Activated CD8-positive, alpha-beta memory T cell treated with anti-CD3 and anti-CD28 coated beads for 24 hours (primary cell): ENCODE results near the gene PTPRN2.
A peak's percentile ranks its signal among the peaks of the same experiment; 100 is the strongest.
"Not testable (repeated sequence)": the region's sequence is repeated elsewhere in the genome, so short reads cannot be mapped to it uniquely, and the experiment has no call there.

Experiments used
- DNase-seq: peaks from one replicate; pipeline ENCODE4 v3.0.0-alpha.2; 2020

Gene PTPRN2

DNA sequence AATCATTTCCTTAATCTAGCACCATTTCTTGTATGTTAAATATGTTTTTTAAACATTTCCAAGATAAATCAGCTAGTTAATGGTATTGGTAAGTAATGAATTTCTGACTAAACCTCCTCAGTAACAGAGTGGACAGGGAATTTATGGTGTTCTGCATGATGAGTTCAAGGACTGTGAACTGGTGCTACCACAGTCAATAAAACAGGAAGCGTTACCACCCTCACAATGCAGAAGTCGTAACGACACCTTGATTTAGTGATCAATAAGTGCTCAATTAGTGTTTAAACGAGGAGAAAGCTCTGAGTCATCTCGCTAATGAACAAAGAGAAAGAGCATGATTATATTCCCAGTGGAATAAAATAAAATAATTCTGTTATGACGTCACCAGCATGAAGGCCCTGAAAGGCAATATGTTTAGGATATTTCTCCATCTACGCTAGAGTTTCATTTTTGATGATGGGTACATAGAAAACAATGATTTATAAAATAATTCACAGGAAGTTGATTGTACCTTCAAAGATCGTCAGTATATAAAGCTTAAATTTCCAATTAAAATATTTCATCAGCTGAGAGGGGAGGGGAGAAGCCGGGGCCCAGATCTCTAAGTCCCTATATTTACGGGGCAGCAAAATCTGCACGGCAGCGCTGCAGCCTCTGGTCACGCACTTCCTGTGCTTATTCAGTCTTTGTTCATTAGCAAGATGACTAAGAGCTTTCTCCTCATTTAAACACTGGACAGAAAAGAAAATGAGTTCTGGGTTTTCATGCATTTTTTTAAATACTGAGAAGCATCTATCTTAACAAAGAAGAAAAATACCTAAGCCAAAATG lies 400.5 kb downstream of the PTPRN2 start:
- no peak for DNase-seq

DNA sequence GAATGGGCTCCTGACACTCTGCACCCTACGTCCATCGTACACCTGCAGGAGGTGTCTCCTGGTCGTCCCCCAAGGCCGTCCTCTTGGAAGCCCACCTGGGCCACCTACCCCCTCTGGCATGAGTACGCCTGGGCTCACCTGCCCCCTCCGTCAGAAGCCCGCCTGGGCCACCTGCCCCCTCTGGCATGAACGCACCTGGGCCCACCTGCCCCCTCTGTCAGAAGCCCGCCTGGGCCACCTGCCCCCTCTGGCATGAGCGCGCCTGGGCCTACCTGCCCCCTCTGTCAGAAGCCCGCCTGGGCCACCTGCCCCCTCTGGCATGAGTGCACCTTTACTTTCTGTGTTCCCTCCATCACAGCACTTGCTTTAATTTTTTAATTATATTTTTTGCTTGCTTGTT lies 401.2 kb downstream of the PTPRN2 start:
- no peak for DNase-seq

DNA sequence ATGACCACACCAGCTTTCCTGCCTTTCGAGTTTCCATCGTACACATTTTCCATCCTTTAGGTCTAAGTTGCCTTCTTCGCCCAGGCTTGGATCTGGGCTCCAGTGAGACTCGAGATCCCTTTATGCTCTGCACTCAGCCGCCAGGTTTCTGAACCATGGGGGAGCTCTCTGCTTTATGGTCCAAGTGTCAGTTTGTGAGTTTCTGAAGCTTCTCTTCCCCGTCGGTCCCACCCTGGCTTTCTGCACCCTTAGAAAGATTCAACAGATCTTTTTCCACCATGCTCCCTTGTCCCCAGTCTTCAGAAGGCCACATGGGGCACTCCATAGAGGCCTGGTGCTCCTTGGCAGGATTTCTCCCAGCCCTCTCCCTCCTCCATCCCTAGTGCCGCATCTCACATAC lies 402.0 kb downstream of the PTPRN2 start:
- no peak for DNase-seq

DNA sequence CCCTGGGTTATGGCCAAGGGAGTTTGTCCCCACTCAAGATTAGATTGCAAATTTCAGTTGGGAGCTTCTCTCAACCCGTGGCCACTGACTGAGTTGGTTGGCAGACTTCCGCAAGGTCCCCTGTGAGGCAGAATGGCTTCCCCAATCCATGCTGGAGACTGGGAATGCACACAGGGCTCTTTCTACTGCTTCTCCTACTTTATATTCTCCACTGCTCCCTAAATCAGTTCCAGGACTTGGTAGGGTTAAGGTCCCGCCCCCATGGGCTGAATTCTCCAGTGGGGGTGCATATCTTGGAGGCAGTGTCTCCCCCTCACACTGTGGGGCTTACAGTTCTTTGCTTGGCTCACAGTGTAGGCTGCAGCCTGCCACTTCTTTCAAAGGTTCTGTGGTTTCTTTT lies 404.2 kb downstream of the PTPRN2 start:
- no peak for DNase-seq

DNA sequence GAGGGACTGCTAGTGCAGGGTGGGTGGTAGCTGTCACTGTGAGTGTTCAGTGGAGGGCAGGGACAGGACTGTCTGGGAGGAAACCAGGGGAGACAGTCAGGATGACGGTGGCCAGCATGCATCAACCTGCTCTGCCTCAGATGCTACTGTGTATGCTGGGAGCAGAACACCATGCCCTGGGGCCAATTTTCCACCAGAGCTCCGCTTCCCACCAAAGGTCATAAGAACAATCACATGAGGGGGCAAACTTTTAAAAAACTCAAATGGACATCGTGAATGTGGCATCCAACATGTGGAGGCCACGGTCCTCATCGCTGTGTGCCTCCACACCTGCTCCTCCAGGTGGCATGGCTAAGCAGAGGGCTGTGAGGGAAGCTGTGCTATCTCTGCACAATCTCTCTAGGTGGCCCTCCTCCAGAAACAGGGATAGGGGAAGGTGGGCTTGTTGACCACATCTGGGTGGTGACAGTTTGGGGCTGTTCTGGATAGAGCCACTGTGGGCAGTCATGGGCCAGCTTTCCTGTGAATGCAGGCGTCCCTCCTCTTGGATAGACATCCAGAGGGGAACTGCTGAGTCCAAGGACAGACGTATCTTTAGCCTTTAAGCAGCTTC lies 411.0 kb downstream of the PTPRN2 start:
- DNase-seq = no peak

DNA sequence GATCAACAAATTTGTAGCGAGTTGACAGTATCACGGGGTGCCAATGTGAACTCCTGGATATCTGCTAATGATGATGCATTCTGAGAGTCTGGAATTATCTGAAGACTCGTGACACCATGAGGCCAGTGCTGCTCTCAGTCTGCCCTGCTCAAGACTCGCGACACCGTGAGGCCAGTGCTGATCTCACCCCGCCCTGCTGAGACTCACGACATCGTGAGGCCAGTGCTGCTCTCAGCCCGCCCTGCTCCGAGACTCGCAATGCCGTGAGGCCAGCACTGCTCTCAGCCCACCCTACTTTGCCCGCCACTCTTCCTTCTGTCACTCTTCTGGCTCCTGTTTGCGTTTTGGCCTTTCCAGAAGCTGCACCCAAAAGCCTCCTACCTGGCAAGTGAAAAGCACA lies 411.8 kb downstream of the PTPRN2 start:
- no peak for DNase-seq

DNA sequence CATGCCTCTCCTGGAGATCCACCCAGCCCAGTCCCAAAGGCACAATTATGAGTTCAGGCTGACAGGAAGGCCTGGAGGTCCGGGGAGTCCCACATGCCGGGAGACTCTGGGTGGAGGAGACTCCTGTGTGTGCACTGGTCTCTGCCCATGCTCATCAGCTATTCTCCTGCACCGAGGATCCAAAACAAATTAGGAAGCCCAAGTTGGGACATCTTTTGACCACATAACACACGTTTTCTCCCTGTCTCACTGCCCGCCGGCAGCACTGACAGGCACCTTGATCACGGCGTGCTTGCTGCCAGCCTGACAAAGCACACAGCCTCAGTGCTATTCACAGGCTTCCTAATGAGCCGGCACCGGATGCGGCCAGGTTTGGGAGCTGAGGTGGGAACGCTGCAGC lies 412.7 kb downstream of the PTPRN2 start:
- DNase-seq = no peak

DNA sequence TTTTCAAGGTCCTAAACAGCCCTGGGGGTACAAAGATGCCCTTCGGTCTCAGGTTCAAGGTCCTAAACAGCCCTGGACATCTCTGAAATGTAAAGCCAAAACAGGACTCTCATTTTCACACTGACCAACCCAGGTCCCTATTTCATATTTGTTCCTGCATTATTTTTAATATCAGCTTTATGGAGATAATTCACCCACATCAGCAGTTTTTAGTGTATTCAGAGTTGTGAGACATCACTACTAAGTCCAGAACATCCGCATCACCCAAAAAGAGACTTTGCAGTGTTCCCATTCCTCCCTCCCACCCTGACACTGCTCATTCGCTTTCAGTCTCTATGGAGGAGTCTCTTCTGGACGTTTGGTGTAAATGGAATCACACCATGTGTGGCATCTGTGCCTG lies 420.2 kb downstream of the PTPRN2 start:
- DNase-seq = no peak

DNA sequence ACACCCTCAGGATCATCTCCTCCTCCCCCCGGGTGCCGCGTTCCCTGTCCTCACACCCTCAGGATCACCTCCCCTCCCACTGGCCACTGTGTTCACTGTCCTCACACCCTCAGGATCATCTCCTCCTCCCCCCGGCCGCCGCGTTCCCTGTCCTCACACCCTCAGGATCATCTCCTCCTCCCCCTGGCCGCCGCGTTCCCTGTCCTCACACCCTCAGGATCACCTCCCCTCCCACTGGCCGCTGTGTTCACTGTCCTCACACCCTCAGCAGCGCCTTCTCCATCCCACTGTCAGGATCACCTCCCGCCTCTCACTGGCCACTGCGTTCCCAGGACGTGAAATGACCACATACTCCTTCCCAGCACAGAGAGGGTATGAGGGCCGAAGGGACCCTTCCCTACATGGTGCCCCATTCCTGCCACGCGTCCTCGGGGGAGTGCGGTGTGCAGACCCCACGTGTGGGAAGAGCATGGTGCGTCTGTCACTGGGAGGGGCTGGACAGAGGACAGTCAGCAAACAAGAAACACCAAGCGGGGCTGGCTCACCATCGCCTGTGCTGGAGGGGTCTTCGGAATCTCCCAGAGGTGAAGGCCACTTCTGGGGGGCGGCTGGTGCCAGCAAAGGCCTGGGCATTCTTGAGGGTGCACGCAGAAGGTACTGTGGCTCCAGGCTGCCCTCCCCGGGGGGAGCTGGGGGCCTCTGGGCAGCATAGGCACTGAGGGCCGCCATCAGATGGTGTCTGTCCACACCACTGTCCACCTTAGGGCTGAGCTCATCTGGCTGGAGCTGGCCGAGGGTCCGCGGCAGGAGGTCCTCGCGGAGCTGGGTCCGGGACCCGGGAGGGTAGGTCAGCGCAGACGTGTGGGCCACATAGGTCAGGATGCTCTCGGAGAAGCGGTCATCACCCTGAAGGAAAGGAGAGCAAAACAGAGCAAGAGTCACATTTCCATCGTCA lies 421.0 kb downstream of the PTPRN2 start:
- DNase-seq = no peak

DNA sequence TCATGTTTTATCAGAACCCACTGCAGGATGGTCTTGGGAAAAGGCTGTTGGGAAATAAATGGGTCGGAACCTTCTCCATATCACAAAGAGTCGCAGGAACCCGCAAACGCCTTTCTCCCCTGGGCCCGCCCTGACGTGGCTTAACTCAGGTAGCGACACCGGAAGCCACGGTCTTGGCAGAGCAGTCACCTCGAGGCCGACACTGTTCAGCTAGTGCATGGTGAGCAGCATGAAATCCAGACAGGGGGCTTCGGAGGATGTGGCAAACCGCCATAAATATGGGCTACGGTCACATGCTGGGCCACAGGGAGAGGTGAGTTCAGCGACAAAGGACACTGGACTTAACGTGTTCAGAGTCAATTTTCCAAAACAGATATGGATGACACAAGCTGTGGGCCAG lies 421.9 kb downstream of the PTPRN2 start:
- DNase-seq = no peak

DNA sequence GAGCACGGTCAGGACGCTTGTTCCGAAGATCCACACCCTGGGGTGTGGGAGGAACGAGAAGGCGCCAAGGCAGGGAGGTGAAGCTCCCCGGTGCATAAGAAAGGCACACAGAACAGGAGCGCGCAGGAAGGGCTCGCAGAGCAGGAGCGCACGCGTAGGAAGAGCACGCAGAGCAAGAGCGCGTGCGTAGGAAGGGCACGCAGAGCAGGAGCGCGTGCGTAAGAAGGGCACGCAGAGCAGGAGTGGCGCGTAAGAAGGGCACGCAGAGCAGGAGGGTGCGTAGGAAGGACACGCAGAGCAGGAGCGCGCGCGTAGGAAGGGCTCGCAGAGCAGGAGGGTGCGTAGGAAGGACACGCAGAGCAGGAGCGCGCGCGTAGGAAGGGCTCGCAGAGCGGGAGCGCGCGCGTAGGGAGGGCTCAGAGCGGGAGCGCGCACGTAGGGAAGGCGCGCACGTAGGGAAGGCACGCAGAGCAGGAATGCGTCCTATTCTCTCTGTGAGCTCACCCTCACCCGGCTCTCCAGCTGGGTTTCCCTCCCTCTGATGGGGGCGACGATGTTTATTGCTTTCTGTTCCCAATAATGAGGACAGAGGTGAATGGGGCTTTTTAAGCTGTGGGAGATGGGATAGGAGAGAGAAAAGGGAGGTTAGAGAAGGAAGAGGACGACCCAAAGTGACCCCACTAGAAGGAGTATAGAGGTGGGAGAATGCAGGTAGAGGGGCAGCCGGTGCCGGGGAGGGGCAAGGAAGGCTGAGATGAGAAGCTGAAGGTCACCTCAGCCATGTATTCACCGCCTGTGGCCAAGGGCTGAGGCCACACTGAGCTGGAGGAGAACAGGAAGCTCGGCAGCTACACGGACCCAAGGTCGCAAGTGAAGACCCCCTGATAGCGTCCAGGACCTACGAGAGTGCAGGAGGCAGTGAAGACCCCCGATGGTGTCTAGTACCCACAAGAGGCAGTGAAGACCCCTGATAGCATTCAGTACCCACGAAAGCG lies 423.2 kb downstream of the PTPRN2 start:
- DNase-seq = no peak

DNA sequence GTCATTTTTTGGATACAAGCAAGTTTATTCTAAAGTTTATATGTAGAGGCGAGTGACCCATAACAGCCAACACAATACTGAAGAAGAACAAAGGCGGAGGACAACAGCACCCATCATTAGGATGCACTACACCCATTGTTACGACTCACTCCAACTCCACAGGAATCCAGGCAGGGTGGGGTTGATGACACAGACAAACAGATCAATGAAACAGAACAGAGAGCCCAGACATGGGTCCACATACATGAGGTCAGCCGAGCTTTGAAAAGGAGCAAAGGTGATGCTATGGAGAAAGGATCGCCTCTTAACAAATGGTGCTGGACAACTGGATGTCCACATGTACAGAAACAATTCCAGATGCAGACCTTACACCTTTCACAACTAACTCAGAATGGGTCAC lies 426.4 kb downstream of the PTPRN2 start:
- no peak for DNase-seq

DNA sequence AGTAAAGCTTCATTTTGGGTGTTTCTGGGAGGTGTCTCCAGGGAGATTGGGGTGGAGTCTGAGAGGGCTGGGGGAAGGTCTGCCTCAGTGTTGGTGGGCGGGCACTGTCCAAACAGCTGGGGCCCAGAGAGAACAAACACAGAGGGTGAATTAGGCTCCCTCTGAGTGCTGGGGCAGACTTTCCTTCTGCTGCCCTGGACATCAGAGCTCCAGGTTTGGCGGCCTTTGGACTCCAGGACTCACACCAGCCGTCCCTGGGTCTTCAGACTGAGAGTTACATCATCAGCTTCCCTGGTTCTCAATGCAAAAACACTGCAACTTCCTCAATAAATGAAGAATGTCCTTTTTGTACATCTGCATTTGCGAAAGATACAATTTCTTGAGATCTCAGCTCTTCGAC lies 427.4 kb downstream of the PTPRN2 start:
- no peak for DNase-seq

DNA sequence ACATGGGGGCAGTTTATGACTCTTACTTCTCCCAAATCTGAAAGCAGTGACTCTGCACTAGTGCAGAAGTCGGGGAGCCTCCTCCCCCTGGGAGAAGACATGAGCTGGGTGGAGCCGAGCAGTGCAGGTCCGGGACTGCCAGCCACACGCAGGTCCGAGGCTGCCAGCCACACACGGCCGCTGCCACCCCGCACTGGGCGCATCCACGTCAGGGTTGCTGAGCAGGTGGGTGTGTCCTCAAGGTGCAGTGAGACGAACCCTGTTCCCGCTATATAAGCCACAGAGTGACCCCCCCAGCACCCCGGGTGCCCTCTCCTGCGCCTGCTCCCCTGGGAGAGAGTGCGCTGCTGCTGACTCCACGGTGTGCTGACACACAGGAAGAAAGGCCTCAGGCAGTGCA lies 430.2 kb downstream of the PTPRN2 start:
- no peak for DNase-seq

DNA sequence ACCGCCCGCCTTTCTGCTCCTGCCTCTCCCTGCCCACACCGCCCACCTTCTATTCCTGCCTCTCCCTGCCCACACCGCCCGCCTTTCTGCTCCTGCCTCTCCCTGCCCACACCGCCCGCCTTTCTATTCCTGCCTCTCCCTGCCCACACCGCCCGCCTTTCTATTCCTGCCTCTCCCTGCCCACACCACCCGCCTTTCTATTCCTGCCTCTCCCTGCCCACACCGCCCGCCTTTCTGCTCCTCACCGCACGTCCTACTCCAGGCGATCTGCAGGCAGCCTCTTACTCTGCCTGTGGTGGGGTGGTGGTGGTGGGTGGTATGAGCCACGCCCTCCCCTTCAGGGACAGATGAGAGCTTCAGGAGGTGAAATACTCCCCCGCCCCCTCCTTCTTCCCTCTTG lies 436.4 kb downstream of the PTPRN2 start:
- peak; percentile 64 for DNase-seq

DNA sequence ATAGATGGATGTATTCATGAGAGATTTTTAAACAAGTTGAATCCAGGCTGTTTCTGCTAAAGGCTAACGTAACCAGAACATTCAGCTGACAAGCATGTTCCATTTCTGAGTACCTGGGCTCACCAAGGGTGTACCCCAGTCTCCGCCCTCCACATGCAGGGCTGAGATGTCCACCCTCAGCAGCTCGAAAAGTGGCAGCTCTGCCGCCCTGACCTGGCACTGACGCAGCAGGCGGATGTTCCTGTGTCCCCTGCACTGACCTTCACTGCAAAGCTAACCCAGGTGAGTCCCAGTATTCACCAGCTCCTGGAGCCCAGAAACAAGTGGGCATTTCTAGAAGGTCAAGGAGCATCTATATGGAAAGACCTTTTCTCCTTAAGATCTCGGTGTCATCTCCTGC lies 437.4 kb downstream of the PTPRN2 start:
- no peak for DNase-seq

DNA sequence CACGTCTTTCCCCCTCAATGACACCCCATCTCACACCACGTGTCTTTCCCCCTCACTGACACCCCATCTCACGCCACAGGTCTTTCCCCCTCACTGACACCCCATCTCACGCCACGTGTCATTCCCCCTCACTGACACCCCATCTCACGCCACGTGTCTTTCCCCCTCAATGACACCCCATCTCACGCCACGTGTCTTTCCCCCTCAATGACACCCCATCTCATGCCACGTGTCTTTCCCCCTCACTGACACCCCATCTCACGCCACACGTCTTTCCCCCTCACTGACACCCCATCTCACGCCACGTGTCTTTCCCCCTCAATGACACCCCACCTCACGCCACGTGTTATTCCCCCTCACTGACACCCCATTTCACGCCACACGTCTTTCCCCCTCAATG lies 440.2 kb downstream of the PTPRN2 start:
- DNase-seq = not testable (repeated sequence)

DNA sequence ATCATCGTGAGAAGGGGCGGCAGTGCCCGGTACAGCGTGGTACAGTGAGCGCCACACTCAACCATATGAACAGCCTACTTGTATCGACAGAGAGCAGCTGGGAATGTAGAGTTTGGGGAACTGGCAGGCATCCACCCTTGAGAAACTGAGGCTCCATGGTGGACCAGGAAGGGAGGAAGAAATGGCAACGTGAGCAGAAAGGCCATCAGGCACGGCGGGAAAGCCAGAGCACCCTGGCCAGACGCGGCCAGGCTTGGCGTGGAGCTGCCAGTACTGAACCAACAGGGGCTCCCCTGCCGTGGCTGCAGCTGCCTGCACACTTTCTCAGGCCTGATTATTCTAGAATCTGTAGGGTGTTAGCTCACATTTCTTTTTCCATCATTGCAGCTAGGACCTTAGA lies 442.3 kb downstream of the PTPRN2 start:
- DNase-seq = no peak

DNA sequence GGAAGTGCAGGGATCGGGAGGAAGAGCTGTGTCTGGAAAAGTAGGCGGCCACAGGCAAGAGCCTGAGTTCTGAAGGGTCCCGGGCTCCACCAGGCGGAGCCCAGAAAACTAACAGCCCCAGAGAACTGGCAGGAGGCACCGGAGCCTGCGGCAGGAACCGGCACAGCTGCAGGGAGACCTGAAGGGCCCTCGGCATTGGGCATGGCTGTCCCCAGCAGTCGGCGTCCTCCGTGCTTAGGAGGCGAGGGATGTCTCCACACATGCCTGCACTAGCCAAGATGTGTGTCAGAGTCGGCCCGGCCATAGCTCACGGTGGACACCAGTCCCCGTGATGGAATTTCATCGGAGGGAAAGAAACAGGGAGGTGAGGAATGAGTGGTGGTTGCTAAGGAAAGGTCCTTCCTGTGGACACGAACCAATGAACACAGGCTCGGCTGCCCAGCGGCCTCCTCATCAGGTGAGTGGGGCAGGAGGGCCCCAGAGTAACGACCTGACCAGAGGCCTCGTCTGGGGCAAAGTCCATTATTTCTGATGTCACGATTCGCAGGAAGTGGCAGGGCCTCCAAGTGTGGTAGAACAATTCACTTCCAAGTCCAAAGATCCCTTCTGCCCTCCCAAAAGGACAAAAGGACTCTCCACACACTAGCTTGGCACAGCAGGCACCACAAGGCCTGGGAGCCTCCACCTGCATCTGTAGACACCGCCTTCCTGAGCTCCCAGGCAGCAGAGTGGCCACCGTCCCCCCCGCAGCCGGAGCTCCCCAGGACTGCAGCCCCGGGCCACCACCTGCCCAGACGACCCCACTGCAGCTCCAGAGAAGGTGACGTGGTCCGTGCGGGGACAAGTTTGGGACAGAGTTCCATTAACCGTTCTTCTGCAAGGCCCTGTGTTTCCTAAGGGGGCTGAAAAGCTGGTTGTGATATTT lies 444.2 kb downstream of the PTPRN2 start:
- DNase-seq = no peak

DNA sequence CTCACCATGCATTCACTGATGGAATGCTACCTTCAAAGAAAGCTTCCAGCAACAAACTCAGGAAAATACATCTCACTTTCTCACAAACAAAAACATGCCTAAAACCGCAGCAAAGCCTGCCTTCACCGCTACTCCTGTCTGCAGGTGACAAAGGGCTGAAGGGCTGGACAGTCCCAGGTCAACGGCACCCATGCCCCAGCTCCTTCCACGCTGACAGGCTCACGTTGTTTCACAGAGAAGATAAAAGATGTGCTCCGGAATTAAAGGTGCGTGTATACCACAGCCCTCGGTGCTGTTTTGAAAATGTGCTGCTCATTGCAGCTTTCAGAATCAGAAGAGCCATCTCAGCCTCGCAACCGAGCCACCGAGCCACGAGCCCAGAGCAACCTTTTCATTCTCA lies 445.0 kb downstream of the PTPRN2 start:
- no peak for DNase-seq

DNA sequence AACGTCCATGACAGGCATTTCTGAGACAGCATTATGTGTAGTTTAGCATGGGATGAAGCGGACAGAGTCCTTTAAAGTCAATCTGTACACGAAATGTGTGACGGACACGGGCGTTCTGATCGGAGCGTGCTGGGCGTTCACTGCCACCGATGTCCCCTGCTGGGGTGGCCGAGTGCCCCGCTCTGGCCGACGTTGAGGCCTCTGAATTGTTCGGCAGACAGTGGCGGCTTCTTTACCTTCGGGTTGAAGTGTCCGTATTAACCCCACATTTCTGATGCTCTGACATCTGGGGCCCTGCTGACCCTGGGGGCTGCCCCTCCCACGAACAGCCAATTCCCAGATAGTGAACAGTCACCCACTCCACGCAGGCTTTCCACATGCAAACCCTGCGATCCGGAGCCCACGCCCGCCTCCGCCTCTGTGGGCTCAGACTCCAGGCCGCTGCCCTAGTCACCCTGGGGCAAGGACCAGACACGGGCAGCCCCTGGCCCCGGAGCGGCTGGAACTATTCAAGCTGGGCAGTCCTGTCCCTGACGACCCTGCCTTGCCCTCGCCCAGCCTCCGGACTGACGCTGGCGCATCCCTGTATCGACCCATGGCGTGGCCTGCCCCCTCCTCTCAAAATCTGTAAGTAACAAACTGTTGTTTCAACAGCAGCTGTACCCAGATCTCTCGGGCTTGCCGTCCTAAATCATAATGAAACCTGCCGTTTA lies 445.7 kb downstream of the PTPRN2 start:
- DNase-seq = no peak
